Central memory CD8-positive, alpha-beta T cell (primary cell): ENCODE data around the gene LORICRIN.

Source experiments
- ATAC-seq: fragments of 150-1000 bp; cut with Tn5 transposase; replicated peaks from 2 replicates; pipeline ENCODE4 v1.10.0; 2022; ENCODE audit warnings: mild to moderate bottlenecking, moderate FRiP score, moderate number of reproducible peaks; ENCODE audit not compliant: poor library complexity, severe bottlenecking; ENCODE audit errors: extremely low read depth
- DNase-seq, 2 donors: peaks; one replicate each; pipeline ENCODE4 v3.0.0; 2021; ENCODE audit warnings: low spot score in 2 of 2
- H3K27ac Mint-ChIP-seq: one replicate; pipeline ENCODE4 v1.8.0; 2022; ENCODE audit warnings: low read depth, mild to moderate bottlenecking, moderate library complexity, mixed read lengths
- H3K27me3 Mint-ChIP-seq: one replicate; pipeline ENCODE4 v1.8.0; 2022; ENCODE audit warnings: mixed read lengths
- H3K36me3 Mint-ChIP-seq: one replicate; pipeline ENCODE4 v1.8.0; 2022; ENCODE audit warnings: mild to moderate bottlenecking, moderate library complexity, mixed read lengths; ENCODE audit not compliant: insufficient read depth
- H3K4me1 Mint-ChIP-seq: one replicate; pipeline ENCODE4 v1.8.0; 2022; ENCODE audit warnings: mixed read lengths
- H3K4me3 Mint-ChIP-seq: one replicate; pipeline ENCODE4 v1.8.0; 2022; ENCODE audit warnings: mild to moderate bottlenecking, moderate library complexity, mixed read lengths
- H3K9me3 Mint-ChIP-seq: one replicate; pipeline ENCODE4 v1.8.0; 2022; ENCODE audit warnings: mixed read lengths

Gene LORICRIN

DNA sequence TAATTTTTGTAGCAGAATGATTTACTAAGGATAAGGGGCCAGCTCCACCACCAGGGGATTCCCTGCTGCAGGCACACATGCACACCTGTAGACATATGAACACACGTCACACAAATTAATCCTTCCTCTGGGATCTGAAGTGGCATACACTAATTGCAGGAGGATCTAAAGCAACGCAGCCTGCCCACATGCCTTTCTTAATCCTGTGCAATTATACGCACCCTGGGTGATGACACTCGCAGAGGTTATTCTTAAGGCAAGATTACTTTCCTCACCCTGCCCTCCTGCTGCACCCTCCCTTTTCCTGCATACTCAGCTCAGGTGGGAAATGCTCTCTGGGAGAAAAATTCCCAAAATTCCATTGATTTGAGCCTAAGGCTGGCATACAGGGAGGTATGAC, 7.5 kb upstream of the LORICRIN start:
- no peak overlapping the region for H3K27ac Mint-ChIP-seq
- H3K36me3 Mint-ChIP-seq, result no peaks in the 10 kb centered on the region
- H3K27me3 Mint-ChIP-seq, result peaks cover 39% of the 10 kb centered on the region
- ATAC-seq (no peak), DNase-seq (no peak)
- H3K4me3 Mint-ChIP-seq, result no peak overlapping the region
- no peaks in the 10 kb centered on the region for H3K4me1 Mint-ChIP-seq
- H3K9me3 Mint-ChIP-seq, result no peaks in the 10 kb centered on the region

DNA sequence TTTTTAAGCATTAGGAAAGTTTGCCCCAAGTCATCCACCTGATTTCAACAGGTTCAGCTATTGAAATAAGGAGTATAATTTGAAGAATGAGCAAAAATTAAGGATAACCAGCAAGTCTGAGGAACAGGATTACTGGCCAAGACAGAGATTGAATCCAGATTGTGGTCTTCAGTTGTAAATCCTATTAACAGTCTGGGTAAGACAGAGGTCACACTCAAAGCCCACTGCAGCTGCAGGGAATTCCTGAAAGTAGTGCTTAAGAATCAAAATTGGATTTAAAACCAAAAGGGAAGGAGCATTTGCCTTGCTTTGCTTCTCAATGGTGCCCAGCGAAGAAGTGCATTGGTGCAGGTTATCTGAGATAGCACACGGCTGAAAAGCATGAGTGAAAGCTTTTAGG, 6.4 kb upstream of the LORICRIN start:
- no peak overlapping the region for H3K27ac Mint-ChIP-seq
- peaks cover 35% of the 10 kb centered on the region for H3K27me3 Mint-ChIP-seq

DNA sequence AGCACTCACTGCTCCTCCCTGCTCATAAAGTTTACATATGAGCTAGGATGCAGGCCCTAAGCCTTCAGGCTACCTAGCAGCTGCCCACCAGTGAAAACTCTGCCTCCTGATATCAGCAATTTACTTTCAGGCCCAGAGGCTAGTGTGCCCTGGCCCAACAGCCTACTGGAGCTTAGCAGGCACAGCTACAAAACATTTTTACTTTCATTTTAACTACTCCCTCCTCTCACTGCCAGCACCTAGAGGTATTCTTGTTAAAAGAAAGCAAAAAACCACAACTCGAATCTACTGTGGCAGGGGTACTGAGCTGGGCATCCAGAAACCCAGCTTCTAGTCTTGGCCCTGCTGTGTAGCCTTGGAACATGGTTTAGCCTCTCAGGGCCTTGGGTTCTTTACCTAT, 5.8 kb upstream of the LORICRIN start:
- Mint-ChIP-seq H3K36me3 (no peaks in the 10 kb centered on the region), H3K9me3 (no peaks in the 10 kb centered on the region), H3K4me3 (no peak overlapping the region), H3K27ac (no peak overlapping the region), H3K4me1 (no peaks in the 10 kb centered on the region), H3K27me3 (peaks cover 38% of the 10 kb centered on the region)
- DNase-seq (no peak), ATAC-seq (no peak)

More for the DNA sequence above, 6.4 kb upstream of the LORICRIN start:
- no peaks in the 10 kb centered on the region for H3K36me3 Mint-ChIP-seq
- DNase-seq (no peak), ATAC-seq (no peak)
- H3K4me1 Mint-ChIP-seq, result no peaks in the 10 kb centered on the region
- no peaks in the 10 kb centered on the region for H3K9me3 Mint-ChIP-seq
- no peak overlapping the region for H3K4me3 Mint-ChIP-seq

DNA sequence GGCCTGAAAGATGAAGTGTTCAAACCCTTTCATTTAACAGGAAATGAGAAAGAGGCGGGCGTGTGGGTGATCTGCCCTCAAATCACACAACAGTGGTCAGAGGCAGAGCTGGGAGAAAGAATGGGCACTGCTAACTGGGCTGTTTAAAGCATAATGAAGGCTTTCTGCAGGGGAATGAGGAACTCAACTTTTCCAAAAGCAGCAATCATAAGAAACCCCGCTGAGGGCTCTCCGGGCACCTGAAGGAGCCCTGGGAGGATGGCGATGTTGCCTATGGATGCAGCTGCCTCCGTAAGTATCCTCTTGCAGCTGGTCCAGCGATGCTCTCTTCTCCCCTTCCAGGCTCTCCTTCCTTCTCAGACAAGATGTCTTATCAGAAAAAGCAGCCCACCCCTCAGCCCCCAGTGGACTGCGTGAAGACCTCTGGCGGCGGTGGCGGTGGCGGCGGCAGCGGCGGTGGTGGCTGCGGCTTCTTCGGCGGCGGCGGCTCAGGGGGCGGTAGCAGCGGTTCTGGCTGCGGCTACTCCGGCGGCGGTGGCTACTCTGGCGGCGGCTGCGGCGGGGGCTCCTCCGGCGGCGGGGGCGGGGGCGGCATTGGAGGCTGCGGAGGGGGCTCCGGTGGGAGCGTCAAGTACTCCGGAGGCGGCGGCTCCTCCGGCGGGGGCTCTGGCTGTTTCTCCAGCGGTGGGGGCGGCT, 1.2 kb downstream of the LORICRIN start:
- Mint-ChIP-seq H3K36me3 (peaks cover 9% of the 10 kb centered on the region), H3K9me3 (no peaks in the 10 kb centered on the region), H3K4me3 (peak overlapping the region; percentile 64), H3K27me3 (peaks cover 75% of the 10 kb centered on the region), H3K4me1 (peaks cover 22% of the 10 kb centered on the region), H3K27ac (peak overlapping the region; percentile 19)
- no peak for DNase-seq
- ATAC-seq, result peak; percentile 22

DNA sequence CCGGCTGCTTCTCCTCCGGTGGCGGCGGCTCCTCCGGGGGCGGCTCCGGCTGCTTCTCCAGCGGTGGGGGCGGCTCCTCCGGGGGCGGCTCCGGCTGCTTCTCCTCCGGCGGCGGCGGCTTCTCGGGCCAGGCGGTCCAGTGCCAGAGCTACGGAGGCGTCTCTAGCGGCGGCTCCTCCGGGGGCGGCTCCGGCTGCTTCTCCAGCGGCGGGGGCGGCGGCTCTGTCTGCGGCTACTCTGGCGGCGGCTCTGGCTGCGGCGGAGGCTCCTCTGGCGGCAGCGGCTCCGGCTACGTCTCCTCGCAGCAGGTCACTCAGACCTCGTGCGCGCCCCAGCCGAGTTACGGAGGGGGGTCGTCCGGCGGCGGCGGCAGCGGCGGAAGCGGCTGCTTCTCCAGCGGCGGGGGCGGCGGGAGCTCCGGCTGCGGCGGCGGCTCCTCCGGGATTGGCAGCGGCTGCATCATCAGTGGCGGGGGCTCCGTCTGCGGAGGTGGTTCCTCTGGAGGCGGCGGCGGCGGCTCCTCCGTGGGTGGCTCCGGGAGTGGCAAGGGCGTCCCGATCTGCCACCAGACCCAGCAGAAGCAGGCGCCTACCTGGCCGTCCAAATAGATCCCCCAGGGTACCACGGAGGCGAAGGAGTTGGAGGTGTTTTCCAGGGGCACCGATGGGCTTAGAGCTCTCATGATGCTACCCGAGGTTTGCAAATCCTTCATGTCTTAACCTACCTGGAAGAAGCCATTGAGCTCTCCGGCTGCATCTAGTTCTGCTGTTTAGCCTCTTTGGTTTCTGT, 2.0 kb downstream of the LORICRIN start:
- Mint-ChIP-seq H3K27ac (no peak overlapping the region), H3K36me3 (peaks cover 9% of the 10 kb centered on the region), H3K9me3 (no peaks in the 10 kb centered on the region), H3K4me3 (peak overlapping the region; percentile 64), H3K27me3 (peaks cover 82% of the 10 kb centered on the region), H3K4me1 (peaks cover 22% of the 10 kb centered on the region)
- DNase-seq (no peak), ATAC-seq (peak; percentile 52)

DNA sequence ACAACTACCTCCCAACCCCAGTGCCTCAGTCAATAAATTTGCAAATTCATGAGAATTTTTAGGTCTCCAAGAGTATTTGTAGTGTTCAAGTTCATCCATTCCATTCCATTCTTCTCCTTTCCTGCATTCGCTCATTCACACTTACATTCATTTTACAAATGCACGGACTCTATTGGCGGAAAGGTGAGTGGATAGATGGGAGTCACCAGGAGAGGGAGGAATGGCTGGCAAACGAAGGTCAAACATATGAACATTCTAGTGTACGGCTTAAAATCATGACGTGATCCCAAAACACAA, 2.5 kb downstream of the LORICRIN start:
- peak overlapping the region; percentile 64 for H3K4me3 Mint-ChIP-seq
- no peak for ATAC-seq
- no peak overlapping the region for H3K27ac Mint-ChIP-seq

DNA sequence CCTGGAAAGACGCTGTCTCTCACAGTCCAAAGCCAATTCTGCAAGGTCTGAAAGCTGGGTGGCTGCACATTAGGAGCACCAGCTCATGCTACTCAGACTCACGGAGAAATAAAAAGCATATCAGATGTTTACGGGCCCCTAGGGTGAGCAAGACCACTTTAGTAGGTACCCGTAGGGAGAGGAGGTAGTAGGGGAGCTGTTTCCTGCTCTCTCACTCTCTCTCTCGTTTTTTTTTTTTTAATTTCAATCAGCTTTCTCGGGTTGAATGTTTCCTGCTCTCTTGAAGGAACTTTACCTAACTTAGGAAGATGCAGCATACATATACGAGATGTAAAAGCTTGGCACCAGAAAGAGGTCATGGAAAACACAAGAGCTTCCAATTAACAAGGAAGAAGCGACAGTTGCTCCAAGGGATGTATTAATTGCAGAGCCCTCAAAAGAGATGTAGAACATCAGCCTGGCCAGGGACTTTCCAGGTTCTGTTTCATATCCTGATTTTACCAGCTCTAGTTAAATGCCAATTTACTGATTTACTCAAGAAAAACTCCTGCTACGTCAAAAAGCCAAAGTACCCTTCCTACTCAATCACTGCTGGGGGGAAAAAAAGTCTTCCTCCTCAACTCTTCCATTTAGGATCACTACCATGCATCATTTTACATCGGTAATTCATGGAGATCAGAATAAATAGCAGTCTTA, 3.1 kb downstream of the LORICRIN start:
- DNase-seq (no peak), ATAC-seq (no peak)
- peak overlapping the region; percentile 64 for H3K4me3 Mint-ChIP-seq
- H3K27me3 Mint-ChIP-seq, result peaks cover 92% of the 10 kb centered on the region
- no peaks in the 10 kb centered on the region for H3K9me3 Mint-ChIP-seq
- H3K36me3 Mint-ChIP-seq, result peaks cover 9% of the 10 kb centered on the region
- H3K27ac Mint-ChIP-seq, result no peak overlapping the region
- peaks cover 22% of the 10 kb centered on the region for H3K4me1 Mint-ChIP-seq

More for the DNA sequence above, 2.5 kb downstream of the LORICRIN start:
- Mint-ChIP-seq H3K9me3 (no peaks in the 10 kb centered on the region), H3K4me1 (peaks cover 22% of the 10 kb centered on the region), H3K27me3 (peaks cover 88% of the 10 kb centered on the region), H3K36me3 (peaks cover 9% of the 10 kb centered on the region)
- no peak for DNase-seq

DNA sequence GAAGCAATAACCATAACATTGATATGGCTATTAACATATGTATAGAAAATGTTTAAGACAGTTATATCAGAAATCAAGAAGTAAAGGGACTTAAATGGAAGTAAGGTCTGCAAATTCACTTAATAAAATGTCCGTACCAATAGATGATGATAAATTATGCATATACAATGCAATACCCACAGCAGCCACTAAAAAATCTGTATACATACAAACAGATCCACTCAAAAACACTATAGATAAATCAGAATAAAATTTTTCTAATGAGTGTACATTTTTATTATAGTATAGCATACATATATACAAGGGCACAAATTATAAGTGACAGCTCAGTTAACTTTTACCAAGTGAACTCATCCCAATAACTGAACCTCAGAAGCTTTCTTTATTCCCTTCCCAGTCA, 6.0 kb downstream of the LORICRIN start:
- H3K4me1 Mint-ChIP-seq, result peaks cover 19% of the 10 kb centered on the region
- peaks cover 9% of the 10 kb centered on the region for H3K36me3 Mint-ChIP-seq
- no peaks in the 10 kb centered on the region for H3K9me3 Mint-ChIP-seq
- H3K4me3 Mint-ChIP-seq, result no peak overlapping the region
- no peak for ATAC-seq
- DNase-seq, result no peak
- peaks cover 90% of the 10 kb centered on the region for H3K27me3 Mint-ChIP-seq
- H3K27ac Mint-ChIP-seq, result no peak overlapping the region

DNA sequence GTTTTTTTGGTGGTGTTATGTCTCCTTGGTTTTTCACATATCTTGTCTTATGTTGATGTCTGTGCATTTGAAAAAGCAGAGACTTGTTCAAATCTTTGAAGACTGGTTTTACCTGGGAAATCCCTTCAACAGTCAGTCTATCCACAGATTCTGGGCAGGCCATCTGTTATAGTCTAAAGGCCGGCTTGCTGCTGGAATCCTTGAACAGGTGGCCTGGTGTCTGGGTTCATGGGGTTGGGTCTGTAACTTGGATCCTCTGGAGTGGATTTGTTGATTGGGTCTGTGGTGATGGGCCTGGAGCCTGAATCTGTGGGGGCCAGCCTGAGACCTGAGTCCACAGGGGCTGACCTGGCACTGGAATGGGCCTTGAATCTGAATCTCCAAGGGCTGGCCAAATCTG, 12.2 kb downstream of the LORICRIN start:
- Mint-ChIP-seq H3K27ac (no peak overlapping the region), H3K9me3 (no peaks in the 10 kb centered on the region), H3K27me3 (peaks cover 61% of the 10 kb centered on the region), H3K36me3 (peaks cover 2% of the 10 kb centered on the region), H3K4me3 (no peak overlapping the region), H3K4me1 (no peaks in the 10 kb centered on the region)
- no peak for ATAC-seq
- DNase-seq, result no peak

DNA sequence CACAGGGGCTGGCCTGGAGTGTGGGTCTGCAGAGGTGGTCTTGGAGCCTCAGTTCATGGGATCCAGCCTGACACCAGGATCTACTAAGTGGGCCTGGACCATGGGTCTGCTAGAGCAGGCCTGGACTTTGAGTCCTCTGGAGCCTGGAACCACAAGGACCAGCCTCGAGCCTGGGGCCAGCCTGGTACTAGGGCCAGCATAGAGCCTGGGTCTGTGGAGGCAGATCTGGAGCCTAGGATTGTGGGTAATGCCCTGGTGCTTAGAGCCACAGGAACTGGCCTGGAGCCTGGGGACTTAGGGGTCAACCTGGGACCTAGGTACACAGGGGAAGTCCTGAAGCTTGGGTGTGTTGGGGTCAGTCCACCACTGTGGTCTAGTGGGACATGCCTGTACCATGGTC, 12.7 kb downstream of the LORICRIN start:
- ATAC-seq (no peak), DNase-seq (no peak)
- Mint-ChIP-seq H3K27me3 (peaks cover 61% of the 10 kb centered on the region), H3K4me3 (no peak overlapping the region), H3K4me1 (no peaks in the 10 kb centered on the region), H3K36me3 (peaks cover 2% of the 10 kb centered on the region), H3K27ac (no peak overlapping the region), H3K9me3 (no peaks in the 10 kb centered on the region)

DNA sequence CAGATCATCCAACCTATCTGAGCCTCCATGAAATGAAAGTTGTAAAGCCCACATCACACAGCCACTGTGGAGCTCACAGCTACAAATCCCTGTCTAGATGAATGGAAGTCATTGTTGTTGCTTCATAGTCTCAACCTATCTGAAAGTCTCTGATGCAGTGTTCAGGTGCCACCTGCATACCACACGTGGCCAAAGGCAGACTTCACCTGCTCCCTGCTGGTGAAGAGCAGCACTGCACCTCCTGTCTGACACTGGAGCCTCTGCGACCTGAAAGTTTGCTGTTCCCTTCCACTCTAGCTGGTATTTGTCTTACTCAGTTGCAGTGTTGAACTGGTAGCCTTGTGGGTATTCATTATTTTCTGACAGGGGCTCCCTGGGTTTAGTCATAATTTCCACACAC, 18.4 kb downstream of the LORICRIN start:
- Mint-ChIP-seq H3K4me1 (no peaks in the 10 kb centered on the region), H3K27ac (no peak overlapping the region), H3K4me3 (no peak overlapping the region), H3K36me3 (no peaks in the 10 kb centered on the region), H3K27me3 (peaks cover 49% of the 10 kb centered on the region), H3K9me3 (no peaks in the 10 kb centered on the region)
- ATAC-seq (no peak), DNase-seq (no peak)

DNA sequence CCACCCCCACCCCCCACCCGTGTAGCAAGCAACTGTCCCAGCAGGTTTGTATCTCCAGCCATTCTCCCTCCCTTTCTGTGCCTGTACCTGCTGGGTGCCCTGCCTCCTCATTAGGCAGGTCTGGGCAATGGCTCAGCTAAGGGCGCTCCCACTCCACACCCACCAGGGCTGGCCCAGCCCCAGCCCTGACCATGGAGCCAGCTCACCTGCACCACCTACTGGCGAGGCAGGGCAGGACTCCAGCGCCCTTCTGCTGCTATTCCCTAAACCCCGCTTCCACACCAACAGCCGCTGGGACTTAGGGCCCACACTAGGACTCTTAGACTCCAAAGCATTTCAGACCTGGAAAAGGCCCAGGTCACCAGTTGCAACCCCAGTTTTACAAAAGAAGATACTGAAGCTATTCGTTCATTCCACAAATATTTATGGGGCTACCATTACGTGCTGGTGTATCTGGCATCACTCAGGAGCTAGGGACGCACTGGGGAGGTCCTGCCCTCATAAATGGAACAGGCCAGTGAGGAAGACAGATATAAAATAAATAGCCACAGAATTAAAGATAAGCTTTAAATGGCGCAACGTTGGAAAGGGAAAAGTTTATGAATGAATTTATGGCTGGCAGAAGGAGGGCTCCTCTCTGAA, 29.3 kb downstream of the LORICRIN start:
- H3K4me1 Mint-ChIP-seq, result peaks cover 6% of the 10 kb centered on the region
- no peak for ATAC-seq

More for the DNA sequence above, 29.3 kb downstream of the LORICRIN start:
- Mint-ChIP-seq H3K27ac (no peak overlapping the region), H3K9me3 (no peaks in the 10 kb centered on the region), H3K36me3 (no peaks in the 10 kb centered on the region), H3K4me3 (no peak overlapping the region), H3K27me3 (peaks cover 26% of the 10 kb centered on the region)
- DNase-seq, result no peak
